GM19240 (cell line): Measurements from ENCODE around the gene SAMD15.
"Not testable (repeated sequence)": the region's sequence is repeated elsewhere in the genome, so short reads cannot be mapped to it uniquely, and the experiment has no call there.

Experiments used
- DNase-seq: peaks from one replicate; pipeline ENCODE4 v3.0.0; 2011; ENCODE audit warnings: low spot score; ENCODE audit not compliant: insufficient read length

SAMD15 gene

GRCh38 chr14:77375973-77376770 lies 1.0 kb upstream of the SAMD15 start:
- no peak for DNase-seq

GRCh38 chr14:77377502-77377844 lies 294 bp downstream of the SAMD15 start:
- DNase-seq: no peak

GRCh38 chr14:77378701-77379100 lies 1.5 kb downstream of the SAMD15 start:
- DNase-seq: no peak

- DNase-seq: no peak
Observed at GRCh38 chr14:77390188-77390587, 13.0 kb downstream of the SAMD15 start.

- no peak for DNase-seq
Observed at GRCh38 chr14:77400216-77400615, 23.0 kb downstream of the SAMD15 start.

- DNase-seq: no peak
Observed at GRCh38 chr14:77403768-77404167, 26.6 kb downstream of the SAMD15 start.

- DNase-seq: no peak
Observed at GRCh38 chr14:77406086-77406485, 28.9 kb downstream of the SAMD15 start.

GRCh38 chr14:77406718-77407117 lies 29.5 kb downstream of the SAMD15 start:
- no peak for DNase-seq

- no peak for DNase-seq
Observed at GRCh38 chr14:77407158-77407557, 30.0 kb downstream of the SAMD15 start.

- DNase-seq: no peak
Observed at GRCh38 chr14:77409131-77409533, 32.0 kb downstream of the SAMD15 start.

- not testable (repeated sequence) for DNase-seq
Observed at GRCh38 chr14:77415403-77416030, 38.3 kb downstream of the SAMD15 start.

GRCh38 chr14:77416098-77416497 lies 38.9 kb downstream of the SAMD15 start:
- DNase-seq: not testable (repeated sequence)

GRCh38 chr14:77416836-77417235 lies 39.7 kb downstream of the SAMD15 start:
- no peak for DNase-seq

- no peak for DNase-seq
Observed at GRCh38 chr14:77421201-77421600, 44.0 kb downstream of the SAMD15 start.

GRCh38 chr14:77423423-77423822 lies 46.2 kb downstream of the SAMD15 start, which contains the start of gene NOXRED1:
Gene NOXRED1 (minus strand): TSS chr14:77423523. CDS start chr14:77422889, 634 bp downstream.
- DNase-seq: no peak

GRCh38 chr14:77424862-77425261 lies 47.7 kb downstream of the SAMD15 start:
- DNase-seq: no peak

GRCh38 chr14:77426396-77426795 lies 49.2 kb downstream of the SAMD15 start:
- DNase-seq: no peak

GRCh38 chr14:77436042-77436441 lies 58.9 kb downstream of the SAMD15 start:
- no peak for DNase-seq

- DNase-seq: no peak
Observed at GRCh38 chr14:77438596-77438995, 61.4 kb downstream of the SAMD15 start.

- no peak for DNase-seq
Observed at GRCh38 chr14:77439861-77440260, 62.7 kb downstream of the SAMD15 start.
